Tibial artery (tissue), 4 donors: ENCODE measurements around the gene PRR5.
"Not testable (repeated sequence)": the region's sequence is repeated elsewhere in the genome, so short reads cannot be mapped to it uniquely, and the experiment has no call there.

Experiments used
- DNase-seq, 2 donors: peaks; one replicate each; pipeline ENCODE4 v3.0.0-alpha.2; 2019
- H3K27ac ChIP-seq, 2 donors: fragments of 200-600 bp; sonication (generic) in 1 of 2; 1 replicate in 1 of 2; 2 replicates in 1 of 2; pipeline ENCODE4 v1.5.1; 2018 to 2019; ENCODE audit warnings: mild to moderate bottlenecking in 1 of 2
- H3K27me3 ChIP-seq, 2 donors: fragments of 200-600 bp; sonication (generic) in 1 of 2; one replicate each; pipeline versions ENCODE4 v1.5.1 to v1.6.0; 2016 to 2019
- H3K36me3 ChIP-seq, 3 donors: fragments of 200-600 bp; sonication (generic) in 2 of 3; one replicate each; pipeline ENCODE4 v1.5.1; 2016 to 2019; ENCODE audit warnings: mild to moderate bottlenecking in 2 of 3
- H3K4me1 ChIP-seq, 4 donors: fragments of 200-600 bp; sonication (generic) in 2 of 4; 1 replicate in 3 of 4; 2 replicates in 1 of 4; pipeline ENCODE4 v1.5.1; 2016 to 2019
- H3K4me3 ChIP-seq, 2 donors: fragments of 200-600 bp; sonication (generic) in 1 of 2; 1 replicate in 1 of 2; 2 replicates in 1 of 2; pipeline ENCODE4 v1.5.1; 2018 to 2019; ENCODE audit warnings: mild to moderate bottlenecking in 2 of 2
- H3K9me3 ChIP-seq, 3 donors: fragments of 200-600 bp; sonication (generic) in 1 of 3; one replicate each; pipeline ENCODE4 v1.5.1; 2016 to 2019
- CTCF ChIP-seq, 2 experiments: fragments of 200-600 bp in 1 of 2; fragments of 450-650 bp in 1 of 2; IDR thresholded peaks; one replicate each; pipeline ENCODE4 v1.5.1; 2017 to 2019; ENCODE audit warnings: antibody characterized with exemption in 2 of 2, mild to moderate bottlenecking in 1 of 2, moderate library complexity in 1 of 2
- intact Hi-C: fragments of 100-400 bp; cut with DNase I; formaldehyde crosslinking; loops from one replicate; pipeline ENCODE4 v1.15.0; 2023; ENCODE audit warnings: low total_unique reads

The PRR5 gene

GRCh38 chr22:44738347-44738715 lies 36.3 kb downstream of the PRR5 start:
- Histone ChIP-seq H3K27me3 (peaks cover 0 to 43% of the 10 kb centered on the region in 2 donors), H3K9me3 (no peaks in the 10 kb centered on the region), H3K27ac (no peak overlapping the region), H3K4me1 (no peaks in the 10 kb centered on the region), H3K36me3 (no peaks in the 10 kb centered on the region), H3K4me3 (no peak overlapping the region)
- no peak for TF ChIP-seq CTCF (IDR thresholded peaks at IDR 0.05)
- no peak for DNase-seq
- intact Hi-C loops, result loop anchor here (5.0 kb wide), 1 partner anchor 41 kb away; no protein-coding TSS in a partner anchor

GRCh38 chr22:44739024-44739423 lies 37.0 kb downstream of the PRR5 start:
- intact Hi-C loops, result loop anchor here (5.0 kb wide), 1 partner anchor 42 kb away; no protein-coding TSS in a partner anchor
- Histone ChIP-seq H3K36me3 (no peaks in the 10 kb centered on the region), H3K27ac (no peak overlapping the region), H3K4me1 (no peaks in the 10 kb centered on the region), H3K9me3 (no peaks in the 10 kb centered on the region), H3K4me3 (no peak overlapping the region), H3K27me3 (peaks cover 0 to 43% of the 10 kb centered on the region in 2 donors)
- no peak for DNase-seq
- TF ChIP-seq CTCF (IDR thresholded peaks at IDR 0.05), result no peak

GRCh38 chr22:44739666-44740065 lies 37.7 kb downstream of the PRR5 start:
- H3K9me3 ChIP-seq, H3K36me3 ChIP-seq, H3K27ac ChIP-seq, H3K4me1 ChIP-seq, H3K4me3 ChIP-seq, DNase-seq: not testable (repeated sequence)
- H3K27me3 ChIP-seq, result peaks cover 0 to 43% of the 10 kb centered on the region in 2 donors
- intact Hi-C loops, result loop anchor here (5.0 kb wide), 1 partner anchor 42 kb away; no protein-coding TSS in a partner anchor

GRCh38 chr22:44740307-44740706 lies 38.3 kb downstream of the PRR5 start:
- peaks cover 0 to 49% of the 10 kb centered on the region in 2 donors for H3K27me3 ChIP-seq
- H3K4me1 ChIP-seq, result no peaks in the 10 kb centered on the region
- DNase-seq, result no peak
- no peak for TF ChIP-seq CTCF (IDR thresholded peaks at IDR 0.05)
- no peak overlapping the region for H3K4me3 ChIP-seq
- no peaks in the 10 kb centered on the region for H3K36me3 ChIP-seq
- H3K9me3 ChIP-seq, result no peaks in the 10 kb centered on the region
- no peak overlapping the region for H3K27ac ChIP-seq
- intact Hi-C loops, result no loop called here

GRCh38 chr22:44741929-44742328 lies 39.9 kb downstream of the PRR5 start:
- Histone ChIP-seq H3K27ac (no peak overlapping the region), H3K27me3 (peaks cover 0 to 43% of the 10 kb centered on the region in 2 donors), H3K9me3 (no peaks in the 10 kb centered on the region), H3K4me1 (no peaks in the 10 kb centered on the region), H3K4me3 (no peak overlapping the region), H3K36me3 (no peaks in the 10 kb centered on the region)
- DNase-seq, result no peak
- no peak for TF ChIP-seq CTCF (IDR thresholded peaks at IDR 0.05)
- intact Hi-C loops, result no loop called here

- H3K4me1 ChIP-seq, result no peaks in the 10 kb centered on the region
- no peaks in the 10 kb centered on the region for H3K9me3 ChIP-seq
- no peak for TF ChIP-seq CTCF (IDR thresholded peaks at IDR 0.05)
- peaks cover 0 to 34% of the 10 kb centered on the region in 2 donors for H3K27me3 ChIP-seq
- DNase-seq, result no peak
- no peaks in the 10 kb centered on the region for H3K36me3 ChIP-seq
- H3K27ac ChIP-seq, result no peak overlapping the region
- H3K4me3 ChIP-seq, result no peak overlapping the region
- intact Hi-C loops, result no loop called here
These were observed 41.2 kb downstream of the PRR5 start for GRCh38 chr22:44743247-44743646.
